Activated CD8-positive, alpha-beta T cell treated with anti-CD3 and anti-CD28 coated beads for 36 hours (primary cell): ENCODE data around the gene PEAK1. TPM values are rescaled to one million over a fixed set of nuclear protein-coding genes. Genes with fewer than 3 reads are reported as not detected.

Experiments
- ATAC-seq: fragments of 200-7000 bp; cut with Tn5 transposase; one replicate; pipeline ENCODE4 v1.10.0; 2021; ENCODE audit warnings: mild to moderate bottlenecking, moderate library complexity
- CTCF ChIA-PET: fragments of 350-600 bp; sonication (Branson Sonifier 250); formaldehyde crosslinking; loops from one replicate; lab custom pipeline; 2021; ENCODE audit warnings: antibody characterized with exemption; lab: Charles Lee
- POLR2A ChIA-PET: fragments of 350-600 bp; sonication (Branson Sonifier 250); formaldehyde crosslinking; loops from one replicate; lab custom pipeline; 2021; ENCODE audit warnings: antibody characterized with exemption; lab: Charles Lee
- DNase-seq: peaks from one replicate; pipeline ENCODE4 v3.0.0-alpha.2; 2020
- H3K27ac Mint-ChIP-seq: one replicate; pipeline ENCODE4 v1.8.0; 2021; ENCODE audit warnings: mild to moderate bottlenecking, mixed read lengths
- H3K27me3 Mint-ChIP-seq: one replicate; pipeline ENCODE4 v1.8.0; 2021; ENCODE audit warnings: mixed read lengths
- H3K36me3 Mint-ChIP-seq: one replicate; pipeline ENCODE4 v1.8.0; 2021; ENCODE audit warnings: low read depth, mixed read lengths
- H3K4me1 Mint-ChIP-seq: one replicate; pipeline ENCODE4 v1.8.0; 2021; ENCODE audit warnings: low read depth, mixed read lengths
- H3K4me3 Mint-ChIP-seq: one replicate; pipeline ENCODE4 v1.8.0; 2021; ENCODE audit warnings: mild to moderate bottlenecking, moderate library complexity, mixed read lengths
- H3K9me3 Mint-ChIP-seq: one replicate; pipeline ENCODE4 v1.8.0; 2021; ENCODE audit warnings: mixed read lengths
- CTCF ChIP-seq: fragments of 200-600 bp; IDR thresholded peaks from one replicate; pipeline ENCODE4 v1.8.0; 2022; ENCODE audit warnings: antibody characterized with exemption, mild to moderate bottlenecking
- intact Hi-C: fragments of 100-400 bp; cut with micrococcal nuclease; formaldehyde crosslinking; loops from one replicate; pipeline ENCODE4 v1.10.0; 2022
- total RNA-seq, 2 experiments: library from RNA; stranded (reverse); gene quantifications; one replicate each; pipeline ENCODE4 v1.2.3, GENCODE V29; 2021

The PEAK1 gene
- total RNA-seq, 2 experiments from 2014 or later = 32.1 to 36.1 TPM

GRCh38 chr15:77140220-77140619 lies 279.7 kb downstream of the PEAK1 start:
- POLR2A ChIA-PET = no interaction called here

GRCh38 chr15:77139312-77139711 lies 280.6 kb downstream of the PEAK1 start:
- no peak for ATAC-seq
- intact Hi-C loops = no loop called here
- Mint-ChIP-seq H3K4me1 (peaks cover 5% of the 10 kb centered on the region), H3K27me3 (no peaks in the 10 kb centered on the region), H3K4me3 (no peak overlapping the region), H3K9me3 (peaks cover 6% of the 10 kb centered on the region), H3K36me3 (peaks cover 42% of the 10 kb centered on the region), H3K27ac (no peak overlapping the region)
- POLR2A ChIA-PET = no interaction called here
- DNase-seq = no peak
- no peak for TF ChIP-seq CTCF
- CTCF ChIA-PET = interaction anchor here (0.9 kb wide), 1 partner anchor 103 kb away, joined by 3 read pairs; no protein-coding TSS in a partner anchor

More at GRCh38 chr15:77140220-77140619, 279.7 kb downstream of the PEAK1 start:
- Mint-ChIP-seq H3K4me3 (no peak overlapping the region), H3K27ac (no peak overlapping the region), H3K4me1 (peaks cover 6% of the 10 kb centered on the region), H3K9me3 (peaks cover 6% of the 10 kb centered on the region), H3K27me3 (no peaks in the 10 kb centered on the region), H3K36me3 (peaks cover 44% of the 10 kb centered on the region)
- DNase-seq = no peak
- CTCF ChIA-PET = interaction anchor here (0.6 to 0.9 kb wide), 2 partner anchors 104 to 193 kb away, joined by 3 to 6 read pairs; no protein-coding TSS in a partner anchor
- intact Hi-C loops = no loop called here
- no peak for ATAC-seq
- TF ChIP-seq CTCF = no peak

GRCh38 chr15:77138167-77138522 lies 281.8 kb downstream of the PEAK1 start:
- no peak for ATAC-seq
- H3K27ac Mint-ChIP-seq = no peak overlapping the region
- DNase-seq = no peak
- intact Hi-C loops = no loop called here
- H3K4me3 Mint-ChIP-seq = no peak overlapping the region
- ChIA-PET CTCF (no interaction called here), POLR2A (no interaction called here)
- peaks cover 6% of the 10 kb centered on the region for H3K9me3 Mint-ChIP-seq
- H3K36me3 Mint-ChIP-seq = peaks cover 33% of the 10 kb centered on the region
- no peaks in the 10 kb centered on the region for H3K27me3 Mint-ChIP-seq
- H3K4me1 Mint-ChIP-seq = no peaks in the 10 kb centered on the region
- TF ChIP-seq CTCF = no peak

- no peak overlapping the region for H3K27ac Mint-ChIP-seq
- ChIA-PET CTCF (no interaction called here), POLR2A (no interaction called here)
- no peaks in the 10 kb centered on the region for H3K4me1 Mint-ChIP-seq
- DNase-seq = no peak
- no peaks in the 10 kb centered on the region for H3K27me3 Mint-ChIP-seq
- no peak overlapping the region for H3K4me3 Mint-ChIP-seq
- H3K36me3 Mint-ChIP-seq = peaks cover 28% of the 10 kb centered on the region
- no peak for TF ChIP-seq CTCF
- peaks cover 1% of the 10 kb centered on the region for H3K9me3 Mint-ChIP-seq
- intact Hi-C loops = no loop called here
- no peak for ATAC-seq
These were observed 284.7 kb downstream of the PEAK1 start for GRCh38 chr15:77135181-77135580.

- no peaks in the 10 kb centered on the region for H3K27me3 Mint-ChIP-seq
- intact Hi-C loops = no loop called here
- no peak overlapping the region for H3K27ac Mint-ChIP-seq
- CTCF ChIA-PET = interaction anchor here (0.8 to 2.5 kb wide), 4 partner anchors 11 to 413 kb away, joined by 3 to 12 read pairs (median 6); no protein-coding TSS in a partner anchor
- no peaks in the 10 kb centered on the region for H3K4me1 Mint-ChIP-seq
- H3K9me3 Mint-ChIP-seq = no peaks in the 10 kb centered on the region
- H3K36me3 Mint-ChIP-seq = peaks cover 13% of the 10 kb centered on the region
- no peak overlapping the region for H3K4me3 Mint-ChIP-seq
- ATAC-seq = no peak
- no peak for DNase-seq
- TF ChIP-seq CTCF = no peak
- POLR2A ChIA-PET = interaction anchor here (1.6 kb wide), 1 partner anchor 9 kb away, joined by 3 read pairs; no protein-coding TSS in a partner anchor
These were observed 289.5 kb downstream of the PEAK1 start for GRCh38 chr15:77130315-77130930.
